DOHH2 (cell line): Measurements from ENCODE around the gene SPOCK3.

ENCODE experiments used
- CTCF ChIP-seq: fragments of 200-600 bp; sonication (generic); IDR thresholded peaks from one replicate; pipeline ENCODE4 v1.5.1; 2014; ENCODE audit warnings: antibody characterized with exemption, mild to moderate bottlenecking, low read depth, low read length; ENCODE audit not compliant: poor library complexity, severe bottlenecking
- EZH2phosphoT487 ChIP-seq: fragments of 200-600 bp; sonication (generic); IDR thresholded peaks from 2 replicates; pipeline ENCODE4 v1.6.1; 2017; ENCODE audit warnings: borderline replicate concordance, mild to moderate bottlenecking, antibody characterized with exemption, low read length, moderate library complexity, mixed read lengths

- no peak for TF ChIP-seq CTCF
- no peak for TF ChIP-seq EZH2phosphoT487
These were observed 256.7 kb downstream of the SPOCK3 start for GRCh38 chr4:166977596-166977995.
